ES-I3 (cell line): ENCODE measurements around the gene ZNF691.
"Not testable (repeated sequence)": the region's sequence is repeated elsewhere in the genome, so short reads cannot be mapped to it uniquely, and the experiment has no call there.

Experiments used
- H3K36me3 ChIP-seq: 2 replicates; pipeline ENCODE4 v1.6.1; 2013; ENCODE audit warnings: mild to moderate bottlenecking, low read length, control low read depth, moderate library complexity; ENCODE audit not compliant: insufficient read depth
- H3K4me1 ChIP-seq: 2 replicates; pipeline ENCODE4 v1.6.1; 2013; ENCODE audit warnings: mild to moderate bottlenecking, control low read depth, low read length; ENCODE audit not compliant: insufficient read depth
- H3K9ac ChIP-seq: 2 replicates; pipeline ENCODE4 v1.6.1; 2013; ENCODE audit warnings: low read depth, mild to moderate bottlenecking, low read length, moderate library complexity
- H3K9me3 ChIP-seq: 2 replicates; pipeline ENCODE4 v1.6.1; 2013; ENCODE audit warnings: mild to moderate bottlenecking, low read length, moderate library complexity; ENCODE audit not compliant: control insufficient read depth, insufficient read depth

Gene ZNF691

DNA sequence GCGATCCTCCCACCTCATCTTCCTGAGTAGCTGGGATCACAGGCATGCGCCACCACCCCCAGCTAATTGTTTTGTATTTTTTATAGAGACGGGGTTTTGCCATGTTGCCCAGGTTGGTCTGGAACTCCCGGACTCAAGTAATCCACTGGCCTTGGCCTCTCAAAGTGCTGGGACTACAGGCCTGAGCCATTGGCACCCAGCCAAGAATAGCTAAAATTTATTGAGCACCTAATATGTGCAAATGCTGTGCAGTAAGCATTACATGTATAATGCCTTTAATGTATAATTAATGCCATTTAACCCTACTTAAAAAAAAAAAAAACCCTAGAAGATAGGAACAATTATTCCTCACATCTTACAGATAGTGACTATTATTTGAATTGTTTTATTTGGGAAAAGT, 42.9 kb downstream of the ZNF691 start:
- no peaks in the 10 kb centered on the region for H3K9me3 ChIP-seq
- H3K36me3 ChIP-seq: no peaks in the 10 kb centered on the region
- no peaks in the 10 kb centered on the region for H3K4me1 ChIP-seq
- no peak overlapping the region for H3K9ac ChIP-seq

GRCh38 chr1:42891465-42892138, 45.2 kb downstream of the ZNF691 start:
- H3K9me3 ChIP-seq: no peaks in the 10 kb centered on the region
- H3K4me1 ChIP-seq: no peaks in the 10 kb centered on the region
- no peak overlapping the region for H3K9ac ChIP-seq
- H3K36me3 ChIP-seq: no peaks in the 10 kb centered on the region

DNA sequence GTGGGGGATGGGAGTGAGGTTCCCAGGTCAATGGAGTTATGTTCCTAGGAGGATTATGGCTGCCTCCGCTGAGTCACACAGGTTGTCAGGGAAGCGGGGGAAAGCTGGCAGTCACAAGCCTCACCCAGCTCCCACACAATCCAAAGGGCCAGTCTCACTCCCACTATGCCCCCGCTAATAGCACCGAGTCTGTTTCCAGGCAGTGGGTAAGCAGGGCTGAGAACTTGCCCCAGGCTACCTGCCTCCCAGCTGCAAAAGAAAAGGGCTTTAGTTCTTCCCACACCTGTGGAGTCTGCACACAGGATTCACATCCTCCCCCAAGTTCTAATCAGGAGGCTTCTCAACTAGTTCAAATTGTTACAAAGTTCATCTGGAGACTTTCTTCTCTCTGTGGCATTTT, 53.5 kb downstream of the ZNF691 start:
- not testable (repeated sequence) for H3K36me3 ChIP-seq, H3K9ac ChIP-seq, H3K9me3 ChIP-seq, H3K4me1 ChIP-seq
